Activated CD4-positive, alpha-beta memory T cell treated with anti-CD3 and anti-CD28 coated beads for 36 hours (primary cell): ENCODE measurements around the gene KCNE1. TPM values are rescaled to one million over a fixed set of nuclear protein-coding genes. Genes with fewer than 3 reads are reported as not detected.
"Not testable (repeated sequence)": the region's sequence is repeated elsewhere in the genome, so short reads cannot be mapped to it uniquely, and the experiment has no call there.

Experiments used
- CTCF ChIA-PET: fragments of 350-600 bp; sonication (Branson Sonifier 250); formaldehyde crosslinking; loops from one replicate; lab custom pipeline; 2021; ENCODE audit warnings: antibody characterized with exemption, inconsistent platforms; lab: Charles Lee
- POLR2A ChIA-PET: fragments of 350-600 bp; sonication (Branson Sonifier 250); formaldehyde crosslinking; loops from one replicate; lab custom pipeline; 2021; ENCODE audit warnings: antibody characterized with exemption; lab: Charles Lee
- DNase-seq: peaks from one replicate; pipeline ENCODE4 v3.0.0-alpha.2; 2020
- H3K27ac Mint-ChIP-seq: one replicate; pipeline ENCODE4 v1.8.0; 2021; ENCODE audit warnings: mixed read lengths
- H3K27me3 Mint-ChIP-seq: one replicate; pipeline ENCODE4 v1.8.0; 2021; ENCODE audit warnings: mixed read lengths
- H3K36me3 Mint-ChIP-seq: one replicate; pipeline ENCODE4 v1.8.0; 2021; ENCODE audit warnings: mixed read lengths
- H3K4me1 Mint-ChIP-seq: one replicate; pipeline ENCODE4 v1.8.0; 2021; ENCODE audit warnings: low read depth, mixed read lengths
- H3K4me3 Mint-ChIP-seq: one replicate; pipeline ENCODE4 v1.8.0; 2021; ENCODE audit warnings: mild to moderate bottlenecking, mixed read lengths
- H3K9me3 Mint-ChIP-seq: one replicate; pipeline ENCODE4 v1.8.0; 2021; ENCODE audit warnings: mixed read lengths
- intact Hi-C: fragments of 100-400 bp; cut with micrococcal nuclease; formaldehyde crosslinking; loops from one replicate; pipeline ENCODE4 v1.15.1; 2023
- total RNA-seq, 2 experiments: library from RNA; stranded (reverse); gene quantifications; one replicate each; pipeline ENCODE4 v1.2.3, GENCODE V29; 2021

KCNE1 gene
- under 1 TPM; 0.21 to 0.31 TPM for total RNA-seq

- POLR2A ChIA-PET = no interaction called here
- DNase-seq = no peak
- peaks cover 3% of the 10 kb centered on the region for H3K4me1 Mint-ChIP-seq
- no peaks in the 10 kb centered on the region for H3K27me3 Mint-ChIP-seq
- H3K9me3 Mint-ChIP-seq = no peaks in the 10 kb centered on the region
- intact Hi-C loops = loop anchor here (2.0 kb wide), 1 partner anchor 71 kb away; no protein-coding TSS in a partner anchor
- H3K4me3 Mint-ChIP-seq = no peak within 1 kb of the TSS
- no peak within 1 kb of the TSS for H3K27ac Mint-ChIP-seq
- H3K36me3 Mint-ChIP-seq = no peaks in the 10 kb centered on the region
- CTCF ChIA-PET = interaction anchor here (1.7 to 3.4 kb wide), 5 partner anchors 31 to 119 kb away, joined by 4 to 41 read pairs (median 15); no protein-coding TSS in a partner anchor
Observed at GRCh38 chr21:34511787-34512455, at the start of gene KCNE1. TSS of gene KCNE1 (minus strand) at chr21:34512210. CDS start at chr21:34449634, 62,576 bp downstream.

DNA sequence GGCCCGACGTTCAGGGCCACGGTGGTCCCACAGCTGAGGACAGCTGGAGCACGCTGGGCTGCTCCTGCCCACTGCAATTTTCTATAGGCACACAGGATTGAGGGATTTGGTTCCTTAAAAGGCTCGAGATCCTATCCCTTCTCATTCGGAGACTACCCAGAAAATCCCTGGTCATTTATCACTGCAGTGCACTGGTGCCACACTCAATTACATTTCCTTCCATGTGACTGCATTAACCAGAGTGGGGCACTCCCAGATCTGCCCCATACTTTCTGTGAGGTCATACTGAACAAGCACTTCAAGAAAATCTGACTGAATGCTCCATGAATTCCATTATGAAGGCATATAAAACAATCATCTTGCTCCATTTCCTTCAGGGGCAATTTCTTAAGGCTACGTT lies 49.8 kb upstream of the KCNE1 start:
- CTCF ChIA-PET = interaction anchor here (1.2 kb wide), 1 partner anchor 53 kb away, joined by 3 read pairs; the partner anchor contains the start of gene RCAN1
- intact Hi-C loops = no loop called here
- Mint-ChIP-seq H3K27me3 (no peaks in the 10 kb centered on the region), H3K4me1 (peaks cover 5% of the 10 kb centered on the region), H3K9me3 (no peaks in the 10 kb centered on the region), H3K27ac (no peak overlapping the region), H3K4me3 (no peak overlapping the region), H3K36me3 (peaks cover 5% of the 10 kb centered on the region)
- POLR2A ChIA-PET = no interaction called here
- DNase-seq = no peak

DNA sequence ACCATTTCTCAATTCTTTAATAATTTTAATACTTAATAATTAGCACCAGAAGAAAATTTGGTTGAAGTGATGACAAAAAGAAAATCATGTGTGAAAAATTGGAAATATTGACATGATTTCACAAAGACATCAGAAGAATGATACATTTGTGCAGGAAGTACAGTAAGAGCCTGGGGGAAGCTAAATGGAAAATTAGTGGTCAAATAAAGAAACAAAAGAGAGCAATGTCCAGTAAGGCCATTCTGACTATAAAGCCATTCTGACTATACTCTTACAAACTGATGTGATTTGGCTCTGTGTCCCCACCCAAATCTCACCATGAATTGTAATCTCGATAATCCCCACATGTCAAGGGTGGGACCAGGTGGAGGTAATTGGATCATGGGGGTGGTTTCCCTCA lies 48.6 kb upstream of the KCNE1 start:
- Mint-ChIP-seq H3K27ac (no peak overlapping the region), H3K27me3 (no peaks in the 10 kb centered on the region), H3K4me3 (no peak overlapping the region), H3K36me3 (peaks cover 1% of the 10 kb centered on the region), H3K9me3 (no peaks in the 10 kb centered on the region), H3K4me1 (peaks cover 5% of the 10 kb centered on the region)
- intact Hi-C loops = no loop called here
- no peak for DNase-seq
- ChIA-PET POLR2A (no interaction called here), CTCF (interaction anchor here (0.8 to 1.2 kb wide), 2 partner anchors 9 to 54 kb away, joined by 3 read pairs; partner anchors contain the start of gene RCAN1)

- H3K9me3 Mint-ChIP-seq = peaks cover 3% of the 10 kb centered on the region
- intact Hi-C loops = no loop called here
- H3K27me3 Mint-ChIP-seq = no peaks in the 10 kb centered on the region
- no peak overlapping the region for H3K27ac Mint-ChIP-seq
- peaks cover 5% of the 10 kb centered on the region for H3K4me1 Mint-ChIP-seq
- POLR2A ChIA-PET = no interaction called here
- H3K4me3 Mint-ChIP-seq = no peak overlapping the region
- peaks cover 4% of the 10 kb centered on the region for H3K36me3 Mint-ChIP-seq
- DNase-seq = no peak
- CTCF ChIA-PET = no interaction called here
Observed at GRCh38 chr21:34560021-34560420, 48.0 kb upstream of the KCNE1 start.

- H3K27ac Mint-ChIP-seq = no peak overlapping the region
Observed at GRCh38 chr21:34559089-34559631, 47.1 kb upstream of the KCNE1 start.

DNA sequence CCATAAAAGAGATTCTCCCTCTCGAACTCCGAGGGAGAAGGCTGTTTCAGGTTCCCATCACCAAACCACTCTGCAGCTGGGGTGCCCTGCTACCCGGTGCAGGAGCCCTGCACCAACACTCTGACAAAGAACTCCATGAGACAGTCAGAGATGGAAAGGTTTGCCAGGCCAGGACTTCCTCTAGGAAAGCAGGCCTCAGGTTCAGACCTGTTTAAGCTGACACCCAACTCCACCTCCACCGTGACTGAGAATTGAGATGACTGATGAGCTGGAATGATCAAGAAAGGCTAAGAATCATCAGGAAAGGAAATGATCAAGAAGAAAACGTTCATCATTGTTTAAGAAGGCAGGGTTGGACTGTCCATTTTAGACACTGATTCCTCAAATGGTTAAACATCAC lies 46.2 kb upstream of the KCNE1 start:
- ChIA-PET CTCF (interaction anchor here (0.6 to 1.2 kb wide), 2 partner anchors 48 to 60 kb away, joined by 4 to 6 read pairs; no protein-coding TSS in a partner anchor), POLR2A (no interaction called here)
- H3K27ac Mint-ChIP-seq = no peak overlapping the region
- peaks cover 12% of the 10 kb centered on the region for H3K36me3 Mint-ChIP-seq
- no peak overlapping the region for H3K4me3 Mint-ChIP-seq
- intact Hi-C loops = no loop called here
- H3K4me1 Mint-ChIP-seq = peaks cover 10% of the 10 kb centered on the region
- DNase-seq = no peak
- peaks cover 11% of the 10 kb centered on the region for H3K9me3 Mint-ChIP-seq
- no peaks in the 10 kb centered on the region for H3K27me3 Mint-ChIP-seq

More at GRCh38 chr21:34559089-34559631, 47.1 kb upstream of the KCNE1 start:
- POLR2A ChIA-PET = no interaction called here
- Mint-ChIP-seq H3K36me3 (peaks cover 12% of the 10 kb centered on the region), H3K4me3 (no peak overlapping the region), H3K27me3 (no peaks in the 10 kb centered on the region), H3K9me3 (peaks cover 10% of the 10 kb centered on the region), H3K4me1 (peaks cover 5% of the 10 kb centered on the region)
- intact Hi-C loops = no loop called here
- CTCF ChIA-PET = interaction anchor here (1.2 kb wide), 1 partner anchor 49 kb away, joined by 6 read pairs; no protein-coding TSS in a partner anchor
- DNase-seq = no peak

- H3K4me1 Mint-ChIP-seq = peaks cover 14% of the 10 kb centered on the region
- no peak overlapping the region for H3K27ac Mint-ChIP-seq
- H3K27me3 Mint-ChIP-seq = no peaks in the 10 kb centered on the region
- peak; percentile 43 for DNase-seq
- POLR2A ChIA-PET = no interaction called here
- intact Hi-C loops = no loop called here
- H3K36me3 Mint-ChIP-seq = peaks cover 12% of the 10 kb centered on the region
- H3K4me3 Mint-ChIP-seq = no peak overlapping the region
- H3K9me3 Mint-ChIP-seq = peaks cover 11% of the 10 kb centered on the region
- CTCF ChIA-PET = no interaction called here
Observed at GRCh38 chr21:34557261-34557660, 45.3 kb upstream of the KCNE1 start.

DNA sequence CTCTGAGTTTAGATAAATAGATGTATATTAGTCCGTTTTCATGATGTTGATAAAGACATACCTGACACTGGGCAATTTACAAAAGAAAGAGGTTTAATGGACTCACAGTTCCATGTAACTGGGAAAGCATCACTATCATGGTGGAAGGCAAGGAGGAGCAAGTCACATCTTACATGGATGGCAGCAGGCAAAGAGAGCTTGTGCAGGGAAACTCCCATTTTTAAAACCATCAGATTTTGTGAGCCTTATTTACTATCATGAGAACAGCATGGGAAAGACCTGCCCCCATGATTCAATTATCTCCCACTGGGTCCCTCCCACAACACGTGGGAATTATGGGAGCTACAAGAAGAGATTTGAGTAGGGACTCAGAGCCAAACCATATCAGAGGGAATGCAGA lies 42.7 kb upstream of the KCNE1 start:
- peaks cover 12% of the 10 kb centered on the region for H3K36me3 Mint-ChIP-seq
- DNase-seq, intact Hi-C loops, H3K4me3 Mint-ChIP-seq, H3K27me3 Mint-ChIP-seq, H3K27ac Mint-ChIP-seq: not testable (repeated sequence)
- H3K9me3 Mint-ChIP-seq = peaks cover 11% of the 10 kb centered on the region
- ChIA-PET CTCF (interaction anchor here (0.6 kb wide), 1 partner anchor 48 kb away, joined by 3 read pairs; no protein-coding TSS in a partner anchor), POLR2A (interaction anchor here (0.6 kb wide), 1 partner anchor 530 kb away, joined by 3 read pairs; no protein-coding TSS in a partner anchor)
- H3K4me1 Mint-ChIP-seq = peaks cover 14% of the 10 kb centered on the region

GRCh38 chr21:34554227-34554626 lies 42.2 kb upstream of the KCNE1 start:
- POLR2A ChIA-PET = interaction anchor here (0.6 kb wide), 1 partner anchor 529 kb away, joined by 3 read pairs; no protein-coding TSS in a partner anchor
- no peak for DNase-seq
- peaks cover 12% of the 10 kb centered on the region for H3K36me3 Mint-ChIP-seq
- H3K4me3 Mint-ChIP-seq = no peak overlapping the region
- H3K4me1 Mint-ChIP-seq = peaks cover 14% of the 10 kb centered on the region
- H3K27me3 Mint-ChIP-seq = no peaks in the 10 kb centered on the region
- CTCF ChIA-PET = interaction anchor here (0.6 kb wide), 1 partner anchor 48 kb away, joined by 3 read pairs; no protein-coding TSS in a partner anchor
- intact Hi-C loops = no loop called here
- no peak overlapping the region for H3K27ac Mint-ChIP-seq
- peaks cover 11% of the 10 kb centered on the region for H3K9me3 Mint-ChIP-seq

DNA sequence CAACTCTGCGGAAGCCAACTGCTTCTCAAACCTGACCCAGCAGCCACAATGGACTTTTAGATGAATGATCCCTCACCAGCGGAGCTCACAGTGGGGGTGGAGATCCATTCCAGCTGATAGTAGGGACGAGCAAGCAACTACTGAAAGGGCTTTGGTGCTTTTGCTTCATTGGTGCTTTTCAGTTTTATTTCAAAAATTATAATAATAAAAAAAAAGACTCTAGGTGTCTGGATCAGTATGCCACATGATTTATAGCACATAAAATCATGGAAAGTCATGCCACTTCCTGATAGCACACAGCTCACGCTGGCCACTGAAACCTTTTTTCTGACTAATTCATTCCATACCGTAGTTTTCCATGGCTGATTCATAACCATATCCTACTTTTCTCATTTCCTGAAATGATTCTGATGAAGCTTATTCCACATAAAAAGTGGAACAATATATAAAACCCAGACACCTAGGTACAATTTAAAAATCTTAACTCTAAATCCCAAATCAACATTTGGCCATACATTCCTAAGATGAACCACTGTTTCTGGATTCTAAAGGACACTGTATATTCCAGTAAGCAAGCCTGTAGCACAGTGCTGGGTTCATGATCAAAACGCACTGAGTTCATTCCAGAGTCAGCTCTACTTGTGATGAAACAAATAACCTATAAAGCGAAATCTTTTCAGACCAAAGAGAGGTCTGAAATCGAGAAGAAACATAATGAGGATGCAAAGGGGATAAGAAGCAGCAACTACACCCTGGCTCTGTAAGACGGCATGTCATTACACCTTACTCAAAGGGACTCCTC lies 41.3 kb upstream of the KCNE1 start:
- CTCF ChIA-PET = interaction anchor here (0.9 kb wide), 1 partner anchor 78 kb away, joined by 3 read pairs; no protein-coding TSS in a partner anchor

GRCh38 chr21:34552360-34553098 lies 40.5 kb upstream of the KCNE1 start:
- CTCF ChIA-PET = interaction anchor here (0.9 kb wide), 2 partner anchors 9 to 79 kb away, joined by 3 read pairs; no protein-coding TSS in a partner anchor
- intact Hi-C loops = loop anchor here (2.0 kb wide), 1 partner anchor 26 kb away; no protein-coding TSS in a partner anchor
- H3K4me1 Mint-ChIP-seq = peaks cover 13% of the 10 kb centered on the region
- no peak overlapping the region for H3K27ac Mint-ChIP-seq
- H3K27me3 Mint-ChIP-seq = no peaks in the 10 kb centered on the region
- no peak overlapping the region for H3K4me3 Mint-ChIP-seq
- H3K9me3 Mint-ChIP-seq = peaks cover 11% of the 10 kb centered on the region
- POLR2A ChIA-PET = interaction anchor here (1.1 to 1.4 kb wide), 2 partner anchors 26 kb away, joined by 4 read pairs; no protein-coding TSS in a partner anchor
- H3K36me3 Mint-ChIP-seq = peaks cover 12% of the 10 kb centered on the region
- DNase-seq = no peak

More for the DNA sequence above, 41.3 kb upstream of the KCNE1 start:
- intact Hi-C loops = loop anchor here (2.0 kb wide), 1 partner anchor 27 kb away; no protein-coding TSS in a partner anchor
- Mint-ChIP-seq H3K27ac (no peak overlapping the region), H3K4me3 (no peak overlapping the region), H3K4me1 (peaks cover 14% of the 10 kb centered on the region), H3K9me3 (peaks cover 11% of the 10 kb centered on the region), H3K27me3 (no peaks in the 10 kb centered on the region), H3K36me3 (peaks cover 12% of the 10 kb centered on the region)
- POLR2A ChIA-PET = interaction anchor here (0.7 to 1.1 kb wide), 3 partner anchors 10 to 27 kb away, joined by 3 to 4 read pairs (median 3); no protein-coding TSS in a partner anchor
- no peak for DNase-seq
